HG03442 (cell line): ENCODE results near the gene CRIM1.

Source experiments
- ATAC-seq: cut with Tn5 transposase; IDR thresholded peaks from one replicate; pipeline ENCODE4 v1.9.1; 2021; ENCODE audit warnings: mild to moderate bottlenecking, moderate library complexity; ENCODE audit not compliant: unreplicated experiment

CRIM1 gene

GRCh38 chr2:36541891-36542595 is 186.5 kb downstream of the CRIM1 start:
- no peak for ATAC-seq

- ATAC-seq = no peak
Observed at GRCh38 chr2:36544638-36545338, 189.2 kb downstream of the CRIM1 start.

- no peak for ATAC-seq
Observed at GRCh38 chr2:36545871-36546416, 190.4 kb downstream of the CRIM1 start.

- ATAC-seq = no peak
Observed at GRCh38 chr2:36547906-36548305, 192.3 kb downstream of the CRIM1 start.

GRCh38 chr2:36549165-36549574 is 193.6 kb downstream of the CRIM1 start:
- no peak for ATAC-seq

- ATAC-seq = no peak
Observed at GRCh38 chr2:36550006-36550405, 194.4 kb downstream of the CRIM1 start.

GRCh38 chr2:36553683-36554082 is 198.1 kb downstream of the CRIM1 start:
- ATAC-seq = no peak

- no peak for ATAC-seq
Observed at GRCh38 chr2:36554531-36554930, 199.0 kb downstream of the CRIM1 start.

GRCh38 chr2:36555789-36556188 is 200.2 kb downstream of the CRIM1 start:
- ATAC-seq = no peak

GRCh38 chr2:36556842-36557241 is 201.3 kb downstream of the CRIM1 start:
- no peak for ATAC-seq

GRCh38 chr2:36559221-36559942 is 203.8 kb downstream of the CRIM1 start:
- ATAC-seq = no peak

- ATAC-seq = no peak
Observed at GRCh38 chr2:36560726-36561125, 205.1 kb downstream of the CRIM1 start.

- ATAC-seq = no peak
Observed at GRCh38 chr2:36561237-36561944, 205.8 kb downstream of the CRIM1 start.

GRCh38 chr2:36562240-36562639 is 206.7 kb downstream of the CRIM1 start:
- ATAC-seq = no peak

GRCh38 chr2:36562973-36563532 is 207.5 kb downstream of the CRIM1 start:
- ATAC-seq = no peak

- ATAC-seq = no peak
Observed at GRCh38 chr2:36564377-36564930, 208.9 kb downstream of the CRIM1 start.

- no peak for ATAC-seq
Observed at GRCh38 chr2:36565712-36566111, 210.1 kb downstream of the CRIM1 start.

GRCh38 chr2:36566887-36567286 is 211.3 kb downstream of the CRIM1 start:
- ATAC-seq = no peak

GRCh38 chr2:36567711-36568408 is 212.3 kb downstream of the CRIM1 start:
- ATAC-seq = no peak
